ENCODE data around the gene RASA2. TPM values are rescaled to one million over a fixed set of nuclear protein-coding genes. Genes with fewer than 3 reads are reported as not detected.
A peak's percentile ranks its signal among the peaks of the same experiment; 100 is the strongest.

RASA2 gene
- total RNA-seq, 1 experiment from 2014 or later = 14.5 TPM

DNA sequence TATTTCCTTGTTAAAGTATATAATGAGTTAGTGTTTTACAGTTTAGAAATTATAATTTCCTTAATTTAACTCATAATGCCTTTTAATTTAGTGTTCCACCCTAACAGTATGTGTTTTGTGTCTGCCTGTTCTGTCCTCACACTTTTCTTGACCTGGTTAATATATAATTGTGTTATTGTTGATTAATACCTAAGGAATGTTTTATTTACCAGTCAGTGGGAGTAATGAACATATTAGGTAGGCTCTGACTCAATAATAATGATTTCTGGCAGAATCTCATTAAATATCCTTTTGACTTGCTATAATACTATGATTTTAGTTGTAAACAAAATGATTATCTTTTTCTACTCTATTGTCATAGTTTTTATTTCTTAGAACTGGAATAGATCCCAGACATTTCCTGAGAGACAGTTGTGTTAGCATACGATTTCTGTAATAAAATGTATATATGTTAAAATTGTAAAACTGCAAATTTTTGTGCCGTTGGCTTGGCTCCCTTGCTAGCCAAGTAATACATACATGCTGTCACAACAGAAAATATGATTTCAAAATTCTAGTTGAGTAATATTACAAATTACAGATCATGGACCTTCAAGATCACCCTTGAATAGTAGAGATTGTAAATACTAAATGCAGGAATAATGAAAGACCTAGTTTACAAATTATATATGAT, 51.9 kb downstream of the RASA2 start:
- DNase-seq (ENCODE audit: low read depth) = no peak

DNA sequence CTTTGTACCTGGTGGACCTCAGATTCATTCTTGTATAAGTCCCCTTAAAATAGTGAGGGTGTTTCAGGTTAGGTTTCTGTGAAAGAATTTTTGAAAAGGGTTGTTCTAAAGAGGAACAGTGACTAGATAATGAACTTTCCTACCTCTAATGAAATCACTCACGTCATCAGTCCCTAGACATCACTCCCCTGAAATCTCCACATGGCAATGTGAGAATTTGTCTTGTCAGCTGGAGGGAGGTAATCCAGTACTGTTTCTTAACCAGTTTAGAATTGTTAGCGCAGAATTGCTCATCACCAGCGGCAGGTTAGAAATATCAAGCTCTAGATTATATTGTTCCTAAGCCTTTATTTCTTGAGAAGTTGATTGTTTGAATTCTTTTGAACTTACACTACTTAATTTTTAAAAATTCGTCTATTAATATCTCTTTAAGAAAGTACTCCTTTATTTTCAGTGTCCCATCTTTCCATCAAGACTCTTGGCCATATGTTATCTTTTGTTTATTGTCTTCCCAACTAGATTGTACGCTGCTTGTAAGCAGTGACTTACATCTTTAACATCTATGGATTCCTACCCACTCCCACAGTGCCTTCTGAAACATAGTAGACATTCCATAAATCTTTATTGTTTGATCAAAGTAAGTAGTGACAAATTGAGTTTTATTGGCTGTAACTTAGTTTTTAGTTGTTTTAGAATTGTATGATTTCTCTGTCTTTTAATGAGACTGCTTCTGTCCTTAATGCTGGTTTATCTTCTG, 52.8 kb downstream of the RASA2 start:
- no peak for DNase-seq (ENCODE audit: low read depth)

DNA sequence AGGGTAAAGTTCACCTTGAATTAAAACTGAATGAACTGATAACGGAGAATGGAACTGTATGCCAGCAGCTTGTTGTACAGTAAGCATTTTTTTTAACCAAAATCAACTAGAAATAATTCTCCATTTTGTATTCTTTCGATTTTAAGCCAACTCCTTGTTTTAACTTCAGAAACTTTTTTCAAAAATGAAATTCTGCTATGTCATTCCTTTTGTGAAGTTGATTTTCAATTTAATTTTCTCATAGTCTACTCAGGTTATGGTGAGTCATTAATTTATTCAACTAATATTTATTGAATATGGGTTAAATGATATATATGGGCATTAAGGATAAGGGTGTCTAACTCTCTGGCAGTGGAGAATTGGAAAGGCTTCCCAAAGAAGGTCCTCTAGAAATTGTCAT, 53.7 kb downstream of the RASA2 start:
- DNase-seq (ENCODE audit: low read depth) = no peak

DNA sequence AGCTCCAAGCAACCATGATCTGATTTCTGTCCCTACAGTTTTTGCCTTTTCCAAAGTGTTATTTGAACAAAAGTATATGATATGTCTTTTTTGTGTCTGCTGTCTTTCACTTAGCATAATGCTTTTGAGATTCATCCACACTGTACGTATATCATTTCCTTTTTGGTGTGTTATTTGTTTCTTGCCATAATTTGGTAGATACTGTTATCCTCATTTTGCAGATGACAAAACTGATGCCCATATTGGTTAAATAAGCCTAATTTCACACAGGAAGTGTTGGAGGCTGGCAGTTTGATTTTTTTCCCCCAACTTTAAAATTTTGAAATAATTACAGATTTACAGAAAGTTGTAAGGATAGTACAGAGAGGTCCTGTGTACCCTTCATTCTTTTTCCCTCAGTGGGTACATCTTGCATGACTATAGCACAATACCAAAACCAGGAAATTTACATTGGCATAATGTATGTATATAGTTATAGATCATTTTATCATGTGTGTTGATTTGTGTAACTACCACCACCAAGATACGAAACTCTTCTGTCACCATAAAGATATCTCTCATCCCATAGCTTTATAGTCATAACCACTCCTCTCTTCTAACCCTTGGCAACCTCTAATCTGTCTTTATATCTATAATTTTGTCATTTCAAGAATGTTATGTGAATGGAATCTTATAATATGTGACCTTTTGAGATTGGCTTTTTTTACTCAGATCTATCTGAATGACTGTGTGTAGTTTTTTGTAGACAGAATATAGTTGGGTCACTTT, 55.6 kb downstream of the RASA2 start:
- DNase-seq (ENCODE audit: low read depth) = no peak

DNA sequence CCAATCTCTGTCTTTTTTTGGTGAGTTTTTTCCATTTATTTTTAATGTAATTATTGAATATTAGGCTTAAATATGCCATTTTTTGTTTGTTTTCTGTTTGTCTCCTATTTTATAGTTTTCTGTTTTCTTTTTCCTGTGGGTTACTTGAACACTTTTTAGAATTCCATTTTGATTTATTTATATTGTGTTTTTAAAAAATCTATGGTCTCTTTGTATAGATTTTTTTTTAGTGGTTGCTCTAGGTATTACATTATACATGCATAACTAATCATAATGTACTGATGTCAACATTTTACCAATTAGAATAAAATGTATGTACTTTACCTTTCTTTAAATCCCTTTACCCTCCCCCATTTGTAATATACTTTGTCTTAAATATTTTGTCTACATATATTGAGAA, 56.2 kb downstream of the RASA2 start:
- DNase-seq (ENCODE audit: low read depth) = no peak

DNA sequence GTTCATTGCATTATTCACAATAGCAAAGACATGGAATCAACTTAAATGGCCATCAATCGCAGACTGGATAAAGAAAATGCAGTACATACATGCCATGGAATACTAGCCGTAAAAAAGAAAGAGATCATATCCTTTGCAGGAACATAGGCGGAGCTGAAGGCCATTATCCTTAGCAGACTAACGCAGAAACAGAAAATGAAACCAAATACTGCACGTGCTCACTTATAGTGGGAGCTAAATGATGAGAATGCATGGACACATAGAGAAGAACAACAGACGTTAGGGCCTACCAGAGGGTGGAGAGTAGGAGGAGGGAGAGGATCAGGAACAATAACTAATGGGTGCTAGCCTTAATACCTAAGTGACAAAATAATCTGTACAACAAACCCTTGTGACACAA, 57.9 kb downstream of the RASA2 start:
- peak; percentile 24 for DNase-seq (ENCODE audit: low read depth)

DNA sequence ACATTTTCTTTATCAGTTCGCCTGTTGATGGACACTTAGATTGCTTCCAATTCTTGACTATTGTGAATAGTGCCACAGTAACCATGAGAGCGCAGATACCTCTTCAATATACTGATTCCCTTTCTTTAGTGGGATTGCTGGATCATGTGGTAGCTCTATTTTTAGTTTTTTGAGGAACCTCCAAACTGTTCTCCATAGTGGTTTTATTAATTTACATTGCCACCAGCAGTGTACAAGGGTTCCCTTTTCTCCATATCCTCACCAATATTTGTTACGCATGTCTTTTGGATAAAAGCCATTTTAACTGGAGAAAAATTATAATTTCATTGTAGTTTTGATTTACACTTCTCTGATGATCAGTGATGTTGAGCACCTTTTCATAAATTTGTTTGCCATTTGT, 59.3 kb downstream of the RASA2 start:
- no peak for DNase-seq (ENCODE audit: low read depth)

DNA sequence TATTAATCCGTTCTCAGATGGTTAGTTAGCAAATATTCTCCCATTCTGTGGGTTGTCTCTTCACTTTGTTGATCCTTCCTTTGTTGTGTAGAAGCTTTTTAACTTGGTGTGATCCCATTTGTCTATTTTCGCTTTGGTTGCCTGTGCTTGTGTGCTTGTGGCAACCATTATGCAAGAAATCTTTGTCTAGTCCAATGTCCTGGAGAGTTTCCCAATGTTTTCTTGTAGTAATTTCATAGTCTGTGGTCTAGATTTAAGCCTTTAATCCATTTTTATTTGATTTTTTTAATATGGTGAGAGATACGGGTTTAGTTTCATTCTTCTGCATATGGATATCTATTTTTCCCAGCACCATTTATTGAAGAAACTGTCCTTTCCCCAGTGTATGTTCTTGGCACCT, 59.8 kb downstream of the RASA2 start:
- no peak for DNase-seq (ENCODE audit: low read depth)

DNA sequence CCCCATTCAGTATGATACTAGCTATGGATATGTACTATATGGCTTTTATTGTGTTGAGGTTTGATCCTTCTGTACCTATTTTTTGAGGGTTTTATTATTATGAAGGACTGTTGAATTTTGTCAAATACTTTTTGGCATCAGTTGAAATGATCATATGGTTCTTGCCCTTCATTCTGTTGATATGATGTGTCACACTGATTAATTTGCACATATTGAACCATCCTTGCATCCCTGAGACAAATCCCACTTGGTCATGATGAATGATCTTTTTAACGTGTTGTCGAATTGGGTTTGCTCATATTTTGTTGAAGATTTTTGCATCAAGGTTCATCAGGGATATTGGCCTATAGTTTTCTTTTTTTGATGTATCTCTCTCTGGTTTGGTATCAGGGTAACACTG, 61.0 kb downstream of the RASA2 start:
- DNase-seq (ENCODE audit: low read depth) = no peak

DNA sequence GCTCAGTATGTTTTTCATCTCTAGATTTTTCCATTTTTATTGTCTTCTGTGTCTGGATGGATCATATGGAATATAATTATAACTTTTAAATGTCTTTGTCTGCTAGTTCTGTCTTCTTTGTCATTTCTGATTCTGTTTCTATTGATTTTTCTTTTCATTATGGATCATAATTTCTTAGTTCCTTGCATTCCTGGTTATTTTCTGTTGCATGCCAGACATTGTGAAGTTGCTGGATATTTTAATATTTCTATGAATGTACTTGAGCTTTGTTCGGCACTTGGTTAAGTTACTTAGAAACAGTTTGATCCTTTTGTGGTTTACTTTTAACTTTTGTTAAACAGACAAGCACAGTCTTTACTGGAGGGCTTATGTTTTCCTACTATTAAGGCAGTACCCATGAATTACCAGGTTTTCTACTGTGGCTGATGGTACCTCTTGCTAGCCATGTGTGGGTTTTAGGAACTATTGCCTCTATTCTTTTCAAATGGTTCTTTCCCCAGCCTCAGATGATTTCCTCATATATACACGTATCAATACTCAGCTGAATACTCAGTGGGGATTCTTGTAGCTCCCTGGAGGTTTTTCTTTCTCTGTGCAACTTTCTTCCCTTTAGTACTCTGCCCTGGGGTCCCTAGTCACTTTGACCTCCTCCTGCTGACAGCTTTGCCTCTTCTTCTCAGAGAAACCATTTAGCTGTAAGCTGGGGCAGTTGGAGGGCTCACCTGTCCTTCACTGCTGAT, 64.3 kb downstream of the RASA2 start:
- no peak for DNase-seq (ENCODE audit: low read depth)

DNA sequence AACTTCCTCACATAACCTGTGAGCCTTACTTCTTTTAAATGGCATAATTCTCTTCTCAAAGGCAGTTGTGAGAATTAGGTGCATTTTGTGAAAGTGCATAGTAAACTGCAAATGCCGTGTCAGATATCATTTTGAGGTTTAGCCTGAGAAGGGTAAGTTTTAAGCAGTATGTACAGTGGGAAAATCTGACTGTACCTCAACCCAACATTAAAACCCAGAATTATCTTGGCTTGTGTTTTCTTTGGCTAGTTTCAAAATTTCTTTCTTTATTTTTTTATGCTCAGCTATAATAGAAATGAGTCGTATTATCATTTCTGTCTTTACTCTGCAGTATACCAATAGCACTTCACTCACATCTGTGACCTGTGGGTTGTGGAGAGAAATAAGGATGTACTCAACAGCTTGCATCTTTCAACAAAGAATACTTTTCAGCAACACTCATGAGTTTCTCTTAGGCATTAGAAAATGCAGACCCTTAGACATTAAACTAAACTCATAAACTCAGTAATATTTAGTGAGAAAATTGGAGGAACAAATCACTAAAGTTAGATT, 65.7 kb downstream of the RASA2 start:
- DNase-seq (ENCODE audit: low read depth) = no peak

DNA sequence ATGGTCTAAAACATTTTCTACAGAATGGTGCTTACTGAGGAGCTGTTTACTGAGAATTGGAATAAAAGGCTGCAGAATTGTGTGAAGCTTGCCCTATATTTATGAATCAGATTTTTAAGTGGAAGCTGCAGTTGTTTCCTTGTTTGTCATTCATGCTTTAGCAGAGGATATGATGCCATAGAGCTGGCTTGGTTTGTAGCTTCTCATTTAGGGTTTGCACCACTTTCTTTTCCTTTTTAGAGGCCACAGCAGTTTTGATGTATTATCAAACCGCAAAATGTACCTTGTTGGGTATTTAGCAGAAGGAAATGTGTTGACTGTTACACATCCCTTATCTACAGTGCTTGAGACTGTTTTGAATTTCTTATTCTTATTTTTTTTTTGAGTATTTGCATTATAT, 66.2 kb downstream of the RASA2 start:
- no peak for DNase-seq (ENCODE audit: low read depth)

DNA sequence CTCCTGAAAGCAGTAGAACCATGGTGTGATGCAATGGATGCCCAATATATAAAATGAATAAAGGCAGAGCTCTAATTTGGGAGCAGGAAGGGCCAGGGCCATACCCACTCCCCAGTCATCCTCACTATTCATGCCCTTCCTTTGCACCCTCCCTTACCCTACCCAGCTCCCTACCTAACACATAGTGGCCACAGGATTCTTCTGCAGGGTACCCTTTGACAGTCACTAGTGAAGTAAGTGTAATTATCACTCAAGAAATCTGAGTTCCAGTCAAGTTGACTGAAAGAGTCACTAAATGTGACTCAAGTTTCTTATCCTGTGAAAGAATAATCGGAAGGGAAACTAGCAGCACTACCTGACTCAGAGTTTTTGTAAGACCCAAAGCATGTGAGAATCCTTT, 69.2 kb downstream of the RASA2 start:
- no peak for DNase-seq (ENCODE audit: low read depth)

DNA sequence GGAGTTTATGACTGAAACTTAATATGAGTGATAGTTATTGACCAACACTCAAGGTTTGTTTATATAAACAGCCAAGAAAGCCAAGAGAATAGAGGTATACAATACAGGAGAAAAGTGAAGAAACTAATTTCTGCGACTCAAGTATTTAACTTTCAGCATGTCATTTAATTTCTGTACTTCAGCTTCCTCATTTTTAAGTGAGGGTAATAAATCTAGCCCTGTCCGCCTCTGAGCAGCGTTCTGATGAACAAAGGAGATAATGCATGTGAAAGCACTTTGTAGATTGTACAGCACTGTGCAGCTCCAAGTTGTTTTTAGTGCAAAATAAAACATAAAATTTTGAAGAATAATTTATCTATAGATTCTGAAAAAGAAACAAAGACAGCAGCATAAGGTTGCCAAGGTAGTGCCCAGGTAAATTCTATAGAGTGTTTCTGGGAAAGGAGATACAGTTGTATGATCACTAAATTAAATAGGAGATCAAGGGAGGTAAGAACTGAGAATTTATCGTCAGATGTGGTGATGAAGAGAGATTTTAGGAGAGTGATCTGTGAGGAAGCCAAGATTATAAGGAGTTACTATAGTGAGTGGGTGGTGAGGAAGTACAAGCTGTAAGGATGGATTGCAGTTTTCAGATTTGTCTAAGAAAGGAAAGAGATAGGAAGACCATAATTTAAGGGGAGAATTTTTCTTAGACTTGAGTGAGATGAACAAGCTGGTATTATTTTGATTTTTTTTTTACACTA, 71.3 kb downstream of the RASA2 start:
- no peak for DNase-seq (ENCODE audit: low read depth)

DNA sequence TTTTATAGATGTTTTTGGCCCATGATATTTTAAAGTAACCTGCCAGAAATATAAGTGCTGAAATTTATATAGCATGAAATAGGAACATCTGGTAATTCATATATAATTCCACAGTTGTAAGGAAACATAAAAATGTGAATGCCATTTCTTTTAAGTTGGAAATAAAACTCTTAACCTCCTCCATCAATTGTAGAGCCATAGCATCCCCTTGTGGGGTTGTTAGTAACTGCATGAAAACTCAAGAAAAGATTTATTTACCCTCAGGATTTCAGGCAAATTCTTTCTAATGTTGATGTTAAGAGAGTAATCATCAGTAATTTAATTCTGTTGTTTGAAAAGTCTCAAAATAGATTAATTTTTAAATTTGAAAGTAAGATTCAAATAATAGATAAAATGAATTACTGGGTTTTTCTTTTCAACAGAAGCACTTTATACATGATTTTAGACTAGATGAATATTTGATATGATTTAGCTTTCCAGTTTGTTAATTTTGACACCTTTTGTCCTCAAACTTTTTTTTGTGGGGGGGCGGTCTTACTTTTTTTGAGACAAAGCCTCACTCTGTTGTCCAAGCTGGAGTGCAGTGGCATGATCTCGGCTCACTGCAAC, 74.7 kb downstream of the RASA2 start:
- DNase-seq (ENCODE audit: low read depth) = peak; percentile 59

DNA sequence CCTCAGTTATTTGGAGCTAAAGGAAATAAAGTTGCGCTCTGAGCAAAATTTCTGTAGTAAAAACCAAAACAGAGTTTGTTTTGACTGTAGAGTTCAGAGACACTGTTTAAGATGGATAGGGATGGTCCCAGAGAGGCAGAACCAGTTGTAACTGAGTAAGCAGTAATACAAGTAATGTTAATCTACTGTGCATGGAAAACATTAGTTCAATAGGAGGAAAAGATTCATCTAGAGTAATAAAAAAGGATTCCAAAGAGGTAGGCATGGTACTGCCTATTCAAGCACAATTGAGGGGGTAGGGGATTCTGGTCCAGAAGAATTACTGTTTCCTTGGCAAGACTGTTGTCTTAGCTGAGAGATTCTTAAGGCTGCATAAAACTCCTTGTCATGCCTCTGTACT, 77.4 kb downstream of the RASA2 start:
- no peak for DNase-seq (ENCODE audit: low read depth)

DNA sequence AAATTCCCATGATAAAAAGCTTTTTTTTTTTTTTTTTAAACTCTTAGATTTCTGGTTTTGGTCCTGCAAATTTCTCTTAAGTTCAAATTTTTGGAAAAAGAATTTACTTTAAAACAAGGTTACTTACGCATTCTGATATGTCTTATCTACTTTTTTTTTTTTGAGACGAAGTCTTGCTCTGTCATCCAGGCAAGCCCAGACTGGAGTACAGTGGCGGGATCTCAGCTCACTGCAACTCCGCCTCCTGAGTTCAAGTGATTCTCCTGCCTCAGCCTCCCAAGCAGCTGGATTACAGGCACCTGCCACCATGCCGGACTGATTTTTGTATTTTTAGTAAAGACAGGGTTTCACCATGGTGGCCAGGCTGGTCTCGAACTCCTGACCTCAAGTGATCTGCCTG, 83.2 kb downstream of the RASA2 start:
- no peak for DNase-seq (ENCODE audit: low read depth)

DNA sequence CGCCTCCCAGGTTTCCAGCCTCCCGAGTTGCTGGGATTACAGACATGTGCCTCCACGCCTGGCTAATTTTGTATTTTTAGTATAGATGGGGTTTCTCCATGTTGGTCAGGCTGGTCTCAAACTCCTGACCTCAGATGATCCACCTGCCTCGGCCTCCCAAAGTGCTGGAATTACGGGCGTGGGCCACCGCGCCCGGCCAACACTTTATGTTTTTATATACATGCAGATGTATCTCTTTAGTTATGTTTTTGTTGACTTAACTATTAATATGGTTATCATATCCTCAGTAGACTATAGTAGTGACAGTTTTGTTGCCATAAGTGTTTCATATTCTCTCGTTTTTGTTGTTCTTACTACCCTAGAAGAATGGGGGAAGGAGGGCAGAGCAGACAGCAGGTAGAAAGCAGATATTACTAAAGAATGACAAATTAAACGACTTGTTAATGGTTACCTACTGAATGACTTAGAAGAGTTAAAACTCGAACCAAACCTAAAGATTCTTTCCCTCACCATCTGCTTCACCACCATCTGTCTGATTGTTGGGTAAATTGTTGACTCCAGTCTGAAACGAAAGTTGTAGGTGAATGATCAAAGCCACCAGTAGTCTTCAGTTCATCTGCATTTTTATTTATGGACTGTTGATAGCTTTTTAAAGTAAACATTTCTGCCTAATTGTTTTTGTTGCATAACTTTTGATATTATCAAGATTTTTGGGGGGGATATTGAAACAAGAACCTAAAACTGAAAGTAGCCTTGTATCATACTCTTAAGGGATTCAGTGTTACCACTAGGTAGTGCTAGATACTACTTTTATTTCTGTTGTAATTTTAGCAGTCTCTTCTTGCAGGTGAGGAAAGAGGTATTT, 89.3 kb downstream of the RASA2 start:
- DNase-seq (ENCODE audit: low read depth) = peak; percentile 13

DNA sequence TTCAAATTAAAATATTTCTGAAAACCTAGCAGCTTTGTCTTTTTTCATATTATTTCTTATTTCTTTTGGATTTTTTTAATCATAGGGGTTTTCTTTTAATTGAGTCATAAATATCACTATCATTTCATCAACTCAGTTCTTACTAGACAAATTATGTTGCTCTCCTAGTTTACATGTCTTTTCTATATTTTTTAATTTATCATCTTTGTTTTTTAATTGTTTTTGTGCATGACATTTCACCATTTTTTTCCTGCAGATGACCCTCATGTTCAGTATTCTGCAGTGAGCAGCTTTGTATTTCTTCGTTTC, 89.9 kb downstream of the RASA2 start:
- DNase-seq (ENCODE audit: low read depth) = no peak

Measured in RPMI7951 (cell line).